ENCODE measurements around the gene CASZ1. TPM values are rescaled to one million over a fixed set of nuclear protein-coding genes. Genes with fewer than 3 reads are reported as not detected.

Gene CASZ1
- total RNA-seq, 6 donors from 2014 or later = 39.7 to 112 (median 60.8) TPM

- TF ChIP-seq POLR2A (IDR thresholded peaks at IDR 0.05) (no peak), CTCF (IDR thresholded peaks at IDR 0.05) (no peak), EP300 (IDR thresholded peaks at IDR 0.05) (no peak), POLR2AphosphoS5 (IDR thresholded peaks at IDR 0.05) (no peak)
- H3K4me3 ChIP-seq = no peak overlapping the region
- H3K27me3 ChIP-seq = no peaks in the 10 kb centered on the region
- no peak for DNase-seq
- H3K27ac ChIP-seq = peak overlapping the region in 1 of 4 donors; percentile 60
- H3K4me1 ChIP-seq = peaks cover 21 to 50% (median 36%) of the 10 kb centered on the region in 4 donors
- 68 to 69% methylated on average over 18 to 24 of the region's 24 CpGs for WGBS, 2 donors
- H3K9me3 ChIP-seq = no peaks in the 10 kb centered on the region
- H3K36me3 ChIP-seq = no peaks in the 10 kb centered on the region
- ATAC-seq (ENCODE audit: low FRiP score in 2 of 2) = no peak
Observed at GRCh38 chr1:10734962-10735544, 61.4 kb downstream of the CASZ1 start.

- peak overlapping the region in 1 of 4 donors; percentile 60 for H3K27ac ChIP-seq
Observed at GRCh38 chr1:10734375-10734774, 62.1 kb downstream of the CASZ1 start.

GRCh38 chr1:10733474-10734366, 62.7 kb downstream of the CASZ1 start:
- Histone ChIP-seq H3K9me3 (no peaks in the 10 kb centered on the region), H3K4me3 (no peak overlapping the region), H3K4me1 (peaks cover 21 to 45% (median 36%) of the 10 kb centered on the region in 4 donors), H3K36me3 (no peaks in the 10 kb centered on the region), H3K27me3 (no peaks in the 10 kb centered on the region), H3K27ac (peak overlapping the region; percentile 23 to 50 (median 34))
- 63 to 67% methylated on average over 10 to 11 of the region's 11 CpGs for whole genome bisulfite sequencing, 2 donors
- DNase-seq (peak in 1 of 2 donors; percentile 93), ATAC-seq (ENCODE audit: low FRiP score in 2 of 2) (peak; percentile 32 to 78)
- TF ChIP-seq EP300 (IDR thresholded peaks at IDR 0.05) (peak in 1 of 4 donors; percentile 67), POLR2A (IDR thresholded peaks at IDR 0.05) (no peak), CTCF (IDR thresholded peaks at IDR 0.05) (no peak), POLR2AphosphoS5 (IDR thresholded peaks at IDR 0.05) (peak; percentile 24 to 46)

More at GRCh38 chr1:10734375-10734774, 62.1 kb downstream of the CASZ1 start:
- Histone ChIP-seq H3K27me3 (no peaks in the 10 kb centered on the region), H3K4me1 (peaks cover 21 to 45% (median 36%) of the 10 kb centered on the region in 4 donors), H3K4me3 (no peak overlapping the region), H3K36me3 (no peaks in the 10 kb centered on the region), H3K9me3 (no peaks in the 10 kb centered on the region)
- ATAC-seq (ENCODE audit: low FRiP score in 2 of 2) (no peak), DNase-seq (no peak)
- WGBS, 2 donors = 76 to 81% methylated on average over 6 of the region's 6 CpGs
- TF ChIP-seq POLR2AphosphoS5 (IDR thresholded peaks at IDR 0.05) (no peak), POLR2A (IDR thresholded peaks at IDR 0.05) (no peak), CTCF (IDR thresholded peaks at IDR 0.05) (no peak), EP300 (IDR thresholded peaks at IDR 0.05) (no peak)

- DNase-seq (no peak), ATAC-seq (ENCODE audit: low FRiP score in 2 of 2) (peak; percentile 13 to 30)
- H3K27me3 ChIP-seq = no peaks in the 10 kb centered on the region
- H3K36me3 ChIP-seq = no peaks in the 10 kb centered on the region
- H3K27ac ChIP-seq = peak overlapping the region in 2 of 4 donors; percentile 31 to 37
- H3K4me3 ChIP-seq = no peak overlapping the region
- 73 to 78% methylated on average over 7 of the region's 7 CpGs for WGBS, 2 donors
- peaks cover 7 to 40% (median 29%) of the 10 kb centered on the region in 4 donors for H3K4me1 ChIP-seq
- TF ChIP-seq CTCF (IDR thresholded peaks at IDR 0.05) (no peak), EP300 (IDR thresholded peaks at IDR 0.05) (peak in 1 of 4 donors; percentile 66)
- H3K9me3 ChIP-seq = no peaks in the 10 kb centered on the region
Observed at GRCh38 chr1:10730985-10731384, 65.5 kb downstream of the CASZ1 start.
